ENCODE data around the gene SRRT.

Gene SRRT

DNA sequence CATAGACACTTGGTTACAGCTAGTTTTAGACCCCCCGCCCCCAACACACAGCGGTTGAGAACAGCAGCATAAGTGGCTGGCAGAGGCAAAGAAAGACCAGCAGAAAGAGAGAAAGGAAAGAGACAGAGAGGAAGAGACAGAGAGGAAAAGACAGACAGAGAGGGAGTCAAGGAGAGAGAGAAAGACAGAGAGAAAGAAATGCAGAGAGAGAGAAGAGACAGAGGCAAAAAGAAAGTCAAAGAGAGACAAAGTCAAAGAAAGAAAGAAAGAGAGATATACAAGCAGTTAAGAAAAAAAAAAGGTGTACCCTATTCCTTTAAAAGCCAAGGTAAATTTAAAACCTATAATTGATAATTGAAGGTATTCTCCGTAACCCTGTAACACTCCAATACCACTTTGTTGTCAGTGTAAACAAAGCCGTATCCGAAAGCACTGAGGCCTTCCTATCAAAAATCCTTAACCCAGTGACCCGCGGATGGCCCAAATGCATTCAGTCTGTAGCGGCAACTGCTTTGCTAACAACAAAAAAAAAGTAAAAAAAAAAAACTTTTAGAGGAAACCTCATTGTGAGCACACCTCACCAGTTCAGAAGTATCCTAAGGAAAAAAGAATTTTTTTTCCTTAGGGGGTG, 34.3 kb upstream of the SRRT start:
- Histone ChIP-seq H3K27me3 (ENCODE audit: insufficient read depth, poor library complexity, severe bottlenecking) (no peaks in the 10 kb centered on the region), H3K4me3 (replicated peaks; ENCODE audit: insufficient read depth, low read length) (no peak overlapping the region), H3K27ac (replicated peaks) (no peak overlapping the region)
- no peak for DNase-seq (ENCODE audit: low read depth in 1 of 2, low spot score in 1 of 2)
- TF ChIP-seq GABPA (IDR thresholded peaks at IDR 0.05; ENCODE audit: low read depth), result no peak
- TF ChIP-seq POLR2AphosphoS5 (IDR thresholded peaks at IDR 0.05; ENCODE audit: low read depth), result no peak
- TF ChIP-seq, protein P1, sequence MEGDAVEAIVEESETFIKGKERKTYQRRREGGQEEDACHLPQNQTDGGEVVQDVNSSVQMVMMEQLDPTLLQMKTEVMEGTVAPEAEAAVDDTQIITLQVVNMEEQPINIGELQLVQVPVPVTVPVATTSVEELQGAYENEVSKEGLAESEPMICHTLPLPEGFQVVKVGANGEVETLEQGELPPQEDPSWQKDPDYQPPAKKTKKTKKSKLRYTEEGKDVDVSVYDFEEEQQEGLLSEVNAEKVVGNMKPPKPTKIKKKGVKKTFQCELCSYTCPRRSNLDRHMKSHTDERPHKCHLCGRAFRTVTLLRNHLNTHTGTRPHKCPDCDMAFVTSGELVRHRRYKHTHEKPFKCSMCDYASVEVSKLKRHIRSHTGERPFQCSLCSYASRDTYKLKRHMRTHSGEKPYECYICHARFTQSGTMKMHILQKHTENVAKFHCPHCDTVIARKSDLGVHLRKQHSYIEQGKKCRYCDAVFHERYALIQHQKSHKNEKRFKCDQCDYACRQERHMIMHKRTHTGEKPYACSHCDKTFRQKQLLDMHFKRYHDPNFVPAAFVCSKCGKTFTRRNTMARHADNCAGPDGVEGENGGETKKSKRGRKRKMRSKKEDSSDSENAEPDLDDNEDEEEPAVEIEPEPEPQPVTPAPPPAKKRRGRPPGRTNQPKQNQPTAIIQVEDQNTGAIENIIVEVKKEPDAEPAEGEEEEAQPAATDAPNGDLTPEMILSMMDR (IDR thresholded peaks at IDR 0.05; ENCODE audit: insufficient read depth, low read length), result no peak
- TF ChIP-seq, protein P2, sequence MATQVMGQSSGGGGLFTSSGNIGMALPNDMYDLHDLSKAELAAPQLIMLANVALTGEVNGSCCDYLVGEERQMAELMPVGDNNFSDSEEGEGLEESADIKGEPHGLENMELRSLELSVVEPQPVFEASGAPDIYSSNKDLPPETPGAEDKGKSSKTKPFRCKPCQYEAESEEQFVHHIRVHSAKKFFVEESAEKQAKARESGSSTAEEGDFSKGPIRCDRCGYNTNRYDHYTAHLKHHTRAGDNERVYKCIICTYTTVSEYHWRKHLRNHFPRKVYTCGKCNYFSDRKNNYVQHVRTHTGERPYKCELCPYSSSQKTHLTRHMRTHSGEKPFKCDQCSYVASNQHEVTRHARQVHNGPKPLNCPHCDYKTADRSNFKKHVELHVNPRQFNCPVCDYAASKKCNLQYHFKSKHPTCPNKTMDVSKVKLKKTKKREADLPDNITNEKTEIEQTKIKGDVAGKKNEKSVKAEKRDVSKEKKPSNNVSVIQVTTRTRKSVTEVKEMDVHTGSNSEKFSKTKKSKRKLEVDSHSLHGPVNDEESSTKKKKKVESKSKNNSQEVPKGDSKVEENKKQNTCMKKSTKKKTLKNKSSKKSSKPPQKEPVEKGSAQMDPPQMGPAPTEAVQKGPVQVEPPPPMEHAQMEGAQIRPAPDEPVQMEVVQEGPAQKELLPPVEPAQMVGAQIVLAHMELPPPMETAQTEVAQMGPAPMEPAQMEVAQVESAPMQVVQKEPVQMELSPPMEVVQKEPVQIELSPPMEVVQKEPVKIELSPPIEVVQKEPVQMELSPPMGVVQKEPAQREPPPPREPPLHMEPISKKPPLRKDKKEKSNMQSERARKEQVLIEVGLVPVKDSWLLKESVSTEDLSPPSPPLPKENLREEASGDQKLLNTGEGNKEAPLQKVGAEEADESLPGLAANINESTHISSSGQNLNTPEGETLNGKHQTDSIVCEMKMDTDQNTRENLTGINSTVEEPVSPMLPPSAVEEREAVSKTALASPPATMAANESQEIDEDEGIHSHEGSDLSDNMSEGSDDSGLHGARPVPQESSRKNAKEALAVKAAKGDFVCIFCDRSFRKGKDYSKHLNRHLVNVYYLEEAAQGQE (IDR thresholded peaks at IDR 0.05; ENCODE audit: insufficient replicate concordance, low read depth), result no peak
- TF ChIP-seq SPI1 (IDR thresholded peaks at IDR 0.05; ENCODE audit: borderline replicate concordance, low read depth), result no peak

GRCh38 chr7:100847360-100847759, 27.5 kb upstream of the SRRT start:
- no peaks in the 10 kb centered on the region for H3K27me3 ChIP-seq (ENCODE audit: insufficient read depth, poor library complexity, severe bottlenecking)
- H3K4me3 ChIP-seq (replicated peaks; ENCODE audit: insufficient read depth, low read length), result no peak overlapping the region
- no peak overlapping the region for H3K27ac ChIP-seq (replicated peaks)
- no peak for TF ChIP-seq SPI1 (IDR thresholded peaks at IDR 0.05; ENCODE audit: borderline replicate concordance, low read depth)
- TF ChIP-seq POLR2AphosphoS5 (IDR thresholded peaks at IDR 0.05; ENCODE audit: low read depth), result no peak
- TF ChIP-seq, protein P2 (IDR thresholded peaks at IDR 0.05; ENCODE audit: insufficient replicate concordance, low read depth), result no peak
- TF ChIP-seq, protein P1 (IDR thresholded peaks at IDR 0.05; ENCODE audit: insufficient read depth, low read length), result no peak
- TF ChIP-seq GABPA (IDR thresholded peaks at IDR 0.05; ENCODE audit: low read depth), result no peak
- DNase-seq (ENCODE audit: low read depth in 1 of 2, low spot score in 1 of 2), result no peak

- peak within 1 kb of the TSS; percentile 87 for H3K4me3 ChIP-seq (replicated peaks; ENCODE audit: insufficient read depth, low read length)
- H3K27me3 ChIP-seq (ENCODE audit: insufficient read depth, poor library complexity, severe bottlenecking), result no peaks in the 10 kb centered on the region
- TF ChIP-seq GABPA (IDR thresholded peaks at IDR 0.05; ENCODE audit: low read depth) (no peak), POLR2AphosphoS5 (IDR thresholded peaks at IDR 0.05; ENCODE audit: low read depth) (0 out of 2 replicates have a peak, but pooled peaks have one; percentile 18)
- TF ChIP-seq, protein P1 (IDR thresholded peaks at IDR 0.05; ENCODE audit: insufficient read depth, low read length), result peak; percentile 78
- DNase-seq (ENCODE audit: low read depth in 1 of 2, low spot score in 1 of 2), result peak; percentile 78 to 88
- peak within 1 kb of the TSS; percentile 61 for H3K27ac ChIP-seq (replicated peaks)
Observed at GRCh38 chr7:100852048-100852872, 22.6 kb upstream of the SRRT start, which contains the start of gene SLC12A9. SLC12A9 (plus strand) TSS chr7:100852713; CDS start chr7:100854198, 1,485 bp downstream.
